A673 (cell line): ENCODE measurements around the gene RERE.

Source experiments
- EZH2 ChIP-seq: fragments of 200-600 bp; sonication (generic); IDR thresholded peaks from 2 replicates; pipeline ENCODE4 v1.6.1; 2017; ENCODE audit warnings: borderline replicate concordance, low read depth, mild to moderate bottlenecking, mixed read lengths, antibody characterized with exemption, low read length; ENCODE audit not compliant: poor library complexity, severe bottlenecking
- TF ChIP-seq, protein P1 (sequence below): fragments of 300-800, 200-600 bp; sonication (generic); conservative IDR thresholded peaks from 2 replicates; pipeline ENCODE4 v1.5.1; 2017; ENCODE audit warnings: low read depth, mild to moderate bottlenecking, antibody characterized with exemption, low read length, moderate library complexity, mixed read lengths

DNA sequence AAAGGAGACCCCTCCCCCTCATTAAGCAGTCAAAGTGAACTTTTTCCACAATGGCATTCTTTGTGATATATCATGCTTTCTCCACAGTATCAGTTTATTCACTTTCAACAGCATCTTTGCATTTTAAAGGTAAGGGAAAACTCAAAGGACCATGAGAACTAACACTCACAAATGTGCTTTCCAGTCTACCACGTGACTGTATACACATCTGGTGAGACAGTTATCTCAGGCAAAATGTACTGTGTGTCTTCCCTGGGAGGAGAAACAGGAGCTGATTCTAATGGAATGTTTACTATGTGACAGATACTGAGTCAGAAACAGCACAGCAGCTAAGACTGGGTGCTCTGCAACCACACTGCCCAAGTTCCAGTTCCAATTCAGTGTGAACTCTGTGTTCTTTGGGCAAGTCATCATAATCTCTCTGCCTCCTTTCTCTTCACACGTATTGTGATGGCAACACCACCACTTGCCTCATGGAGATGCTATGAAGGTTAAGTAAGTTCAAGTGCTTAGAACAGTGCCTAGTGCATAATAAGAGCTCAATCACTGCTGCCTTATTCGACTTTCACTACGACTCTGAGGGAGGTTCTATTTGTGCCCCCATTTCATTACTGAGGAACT is 420.5 kb downstream of the RERE start:
- TF ChIP-seq, protein P1, sequence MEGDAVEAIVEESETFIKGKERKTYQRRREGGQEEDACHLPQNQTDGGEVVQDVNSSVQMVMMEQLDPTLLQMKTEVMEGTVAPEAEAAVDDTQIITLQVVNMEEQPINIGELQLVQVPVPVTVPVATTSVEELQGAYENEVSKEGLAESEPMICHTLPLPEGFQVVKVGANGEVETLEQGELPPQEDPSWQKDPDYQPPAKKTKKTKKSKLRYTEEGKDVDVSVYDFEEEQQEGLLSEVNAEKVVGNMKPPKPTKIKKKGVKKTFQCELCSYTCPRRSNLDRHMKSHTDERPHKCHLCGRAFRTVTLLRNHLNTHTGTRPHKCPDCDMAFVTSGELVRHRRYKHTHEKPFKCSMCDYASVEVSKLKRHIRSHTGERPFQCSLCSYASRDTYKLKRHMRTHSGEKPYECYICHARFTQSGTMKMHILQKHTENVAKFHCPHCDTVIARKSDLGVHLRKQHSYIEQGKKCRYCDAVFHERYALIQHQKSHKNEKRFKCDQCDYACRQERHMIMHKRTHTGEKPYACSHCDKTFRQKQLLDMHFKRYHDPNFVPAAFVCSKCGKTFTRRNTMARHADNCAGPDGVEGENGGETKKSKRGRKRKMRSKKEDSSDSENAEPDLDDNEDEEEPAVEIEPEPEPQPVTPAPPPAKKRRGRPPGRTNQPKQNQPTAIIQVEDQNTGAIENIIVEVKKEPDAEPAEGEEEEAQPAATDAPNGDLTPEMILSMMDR, result no peak
- no peak for TF ChIP-seq EZH2
